AG09319 (cell line): ENCODE results near the gene LHX6.

Source experiments
- DNase-seq: peaks from one replicate; pipeline ENCODE4 v3.0.0-alpha.2; 2010; ENCODE audit warnings: low read depth; ENCODE audit errors: extremely low read depth
- TF ChIP-seq, protein P1 (sequence below): IDR thresholded peaks from 2 replicates; pipeline ENCODE4 v1.5.1; 2011; ENCODE audit warnings: low read depth, mild to moderate bottlenecking, inconsistent platforms, low read length, moderate library complexity

The LHX6 gene

GRCh38 chr9:122162415-122162814 lies 66.3 kb downstream of the LHX6 start:
- TF ChIP-seq, protein P1, sequence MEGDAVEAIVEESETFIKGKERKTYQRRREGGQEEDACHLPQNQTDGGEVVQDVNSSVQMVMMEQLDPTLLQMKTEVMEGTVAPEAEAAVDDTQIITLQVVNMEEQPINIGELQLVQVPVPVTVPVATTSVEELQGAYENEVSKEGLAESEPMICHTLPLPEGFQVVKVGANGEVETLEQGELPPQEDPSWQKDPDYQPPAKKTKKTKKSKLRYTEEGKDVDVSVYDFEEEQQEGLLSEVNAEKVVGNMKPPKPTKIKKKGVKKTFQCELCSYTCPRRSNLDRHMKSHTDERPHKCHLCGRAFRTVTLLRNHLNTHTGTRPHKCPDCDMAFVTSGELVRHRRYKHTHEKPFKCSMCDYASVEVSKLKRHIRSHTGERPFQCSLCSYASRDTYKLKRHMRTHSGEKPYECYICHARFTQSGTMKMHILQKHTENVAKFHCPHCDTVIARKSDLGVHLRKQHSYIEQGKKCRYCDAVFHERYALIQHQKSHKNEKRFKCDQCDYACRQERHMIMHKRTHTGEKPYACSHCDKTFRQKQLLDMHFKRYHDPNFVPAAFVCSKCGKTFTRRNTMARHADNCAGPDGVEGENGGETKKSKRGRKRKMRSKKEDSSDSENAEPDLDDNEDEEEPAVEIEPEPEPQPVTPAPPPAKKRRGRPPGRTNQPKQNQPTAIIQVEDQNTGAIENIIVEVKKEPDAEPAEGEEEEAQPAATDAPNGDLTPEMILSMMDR: no peak
- no peak for DNase-seq

GRCh38 chr9:122159925-122160246 lies 68.9 kb downstream of the LHX6 start:
- TF ChIP-seq, protein P1: no peak
- no peak for DNase-seq

DNA sequence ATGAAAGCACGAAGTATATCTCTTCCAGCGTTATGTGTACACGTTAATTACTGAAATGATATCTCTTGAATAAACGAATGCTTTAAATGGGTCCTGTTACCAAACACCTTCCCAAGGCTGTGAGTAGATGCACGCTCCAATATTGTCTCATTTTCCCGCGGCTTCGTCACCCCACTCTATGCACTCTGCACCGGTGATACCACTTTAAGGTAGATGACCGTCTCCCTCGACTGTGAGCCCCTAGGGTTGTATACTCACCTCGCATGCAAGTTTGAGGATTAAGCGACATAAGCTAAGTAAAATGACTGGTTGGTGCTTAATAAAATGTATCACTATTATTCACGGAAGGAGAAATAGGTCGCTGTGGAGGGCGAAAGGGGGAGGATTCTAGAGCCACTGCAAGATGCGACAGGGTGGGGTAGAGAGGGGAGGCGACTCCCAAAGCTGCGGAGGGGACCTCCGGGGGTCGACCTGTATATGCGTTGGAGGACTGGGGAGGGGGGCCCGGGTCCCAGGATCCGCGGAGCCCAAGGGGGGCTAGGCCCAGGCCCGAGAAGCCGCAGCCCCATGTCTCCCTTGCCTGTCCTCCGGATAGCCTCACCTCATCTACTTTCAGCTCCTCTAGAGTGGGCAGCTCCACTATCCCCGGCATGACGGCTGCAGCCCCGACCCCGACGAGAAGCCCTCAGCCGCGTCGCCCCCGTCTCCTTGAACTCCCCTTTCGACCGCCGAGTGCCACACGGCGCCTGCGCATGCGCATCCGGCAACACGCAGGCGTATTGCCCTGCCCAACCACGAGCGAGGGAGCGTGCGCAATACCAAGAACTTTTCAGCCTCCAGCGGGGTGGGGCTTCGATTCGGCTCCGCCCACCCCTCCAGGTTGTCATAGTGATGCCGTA lies 69.5 kb downstream of the LHX6 start, which contains the start of the genes MORN5 and NDUFA8:
MORN5 (plus strand) TSS at position 883 of the 899 bp plus-strand sequence. CDS start 65 bp downstream, outside the sequence.
NDUFA8 (minus strand) TSS at position 754 of the 899 bp plus-strand sequence; CDS start at position 652, 102 bp downstream.
- peak; percentile 91 for DNase-seq
- TF ChIP-seq, protein P1: no peak

DNA sequence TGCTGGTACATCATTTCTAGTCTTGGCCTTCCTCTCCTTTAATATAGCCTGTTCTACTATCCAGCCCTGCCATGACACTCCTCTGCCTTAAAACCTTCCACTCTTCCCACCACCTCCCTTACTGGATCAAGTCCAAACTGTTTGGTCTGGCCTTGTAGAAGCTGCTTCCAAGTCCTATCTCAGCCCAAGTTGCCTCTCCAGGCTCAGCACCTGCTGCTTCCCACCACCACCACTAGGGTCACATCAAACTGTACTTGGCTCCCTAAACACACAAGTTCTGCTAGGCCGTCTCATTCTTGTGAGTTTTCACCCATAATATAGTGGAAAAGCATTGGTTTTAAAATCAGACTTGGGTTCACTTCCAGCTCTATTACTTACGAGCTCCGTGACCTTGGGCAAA lies 70.6 kb downstream of the LHX6 start:
- TF ChIP-seq, protein P1: peak; percentile 44
- DNase-seq: no peak

- TF ChIP-seq, protein P1: no peak
- no peak for DNase-seq
These were observed 73.0 kb downstream of the LHX6 start for GRCh38 chr9:122155796-122156195.
